H9 (cell line): ENCODE measurements around the gene PARP9. TPM values are rescaled to one million over a fixed set of nuclear protein-coding genes. Genes with fewer than 3 reads are reported as not detected.
"Not testable (repeated sequence)": the region's sequence is repeated elsewhere in the genome, so short reads cannot be mapped to it uniquely, and the experiment has no call there.

ENCODE experiments used
- DNase-seq: peaks from one replicate; pipeline ENCODE4 v3.0.0-alpha.2; 2017
- H2AFZ ChIP-seq: one replicate; pipeline ENCODE4 v1.6.1; 2013; ENCODE audit warnings: mild to moderate bottlenecking, low read length, control low read depth, moderate library complexity
- H2AK5ac ChIP-seq: 2 replicates; pipeline ENCODE4 v1.6.1; 2013; ENCODE audit warnings: low read length, control low read depth, mixed read lengths; ENCODE audit not compliant: insufficient read length
- H2BK120ac ChIP-seq: one replicate; pipeline ENCODE4 v1.6.1; 2013; ENCODE audit warnings: low read depth, mild to moderate bottlenecking, low read length, control low read depth, inconsistent platforms; ENCODE audit not compliant: poor library complexity, severe bottlenecking
- H2BK12ac ChIP-seq: 2 replicates; pipeline ENCODE4 v1.6.1; 2013; ENCODE audit warnings: low read length, control low read depth, mixed read lengths, low read depth; ENCODE audit not compliant: insufficient read length
- H2BK15ac ChIP-seq: 2 replicates; pipeline ENCODE4 v1.6.1; 2013; ENCODE audit warnings: low read depth, low read length, control low read depth
- H2BK20ac ChIP-seq: one replicate; pipeline ENCODE4 v1.6.1; 2013; ENCODE audit warnings: low read depth, mild to moderate bottlenecking, low read length, control low read depth, inconsistent platforms; ENCODE audit not compliant: poor library complexity, severe bottlenecking
- H2BK5ac ChIP-seq: 2 replicates; pipeline ENCODE4 v1.6.1; 2013; ENCODE audit warnings: low read length, control low read depth, mixed read lengths; ENCODE audit not compliant: insufficient read length
- H3K14ac ChIP-seq: 2 replicates; pipeline ENCODE4 v1.6.1; 2013; ENCODE audit warnings: low read length, control low read depth; ENCODE audit not compliant: insufficient read depth
- H3K18ac ChIP-seq: 2 replicates; pipeline ENCODE4 v1.6.1; 2013; ENCODE audit warnings: low read depth, mild to moderate bottlenecking, mixed read lengths, low read length, control low read depth; ENCODE audit not compliant: insufficient read length
- H3K23ac ChIP-seq: 2 replicates; pipeline ENCODE4 v1.6.1; 2013; ENCODE audit warnings: low read length, control low read depth, mixed read lengths, low read depth; ENCODE audit not compliant: insufficient read length
- H3K23me2 ChIP-seq: 2 replicates; pipeline ENCODE4 v1.6.1; 2013; ENCODE audit warnings: low read depth, mild to moderate bottlenecking, mixed read lengths, low read length, control low read depth; ENCODE audit not compliant: insufficient read length, poor library complexity, severe bottlenecking
- H3K27ac ChIP-seq: 2 replicates; pipeline ENCODE4 v1.5.1; 2013; ENCODE audit warnings: low read length, control low read depth, mixed read lengths, low read depth; ENCODE audit not compliant: insufficient read length
- H3K27me3 ChIP-seq: 2 replicates; pipeline ENCODE4 v1.6.1; 2013; ENCODE audit warnings: low read length, control low read depth, inconsistent platforms; ENCODE audit not compliant: insufficient read depth
- H3K4ac ChIP-seq: 2 replicates; pipeline ENCODE4 v1.6.1; 2013; ENCODE audit warnings: low read depth, mild to moderate bottlenecking, control low read depth, inconsistent platforms, low read length, moderate library complexity
- H3K4me1 ChIP-seq: 2 replicates; pipeline ENCODE4 v1.6.1; 2013; ENCODE audit warnings: low read length, control low read depth, inconsistent platforms; ENCODE audit not compliant: insufficient read depth
- H3K4me2 ChIP-seq: 2 replicates; pipeline ENCODE4 v1.6.1; 2013; ENCODE audit warnings: low read length, control low read depth, mixed read lengths; ENCODE audit not compliant: insufficient read length, insufficient read depth
- H3K56ac ChIP-seq: 2 replicates; pipeline ENCODE4 v1.6.1; 2013; ENCODE audit warnings: low read depth, mild to moderate bottlenecking, mixed read lengths, low read length, control low read depth; ENCODE audit not compliant: insufficient read length
- H3K79me1 ChIP-seq: 2 replicates; pipeline ENCODE4 v1.6.1; 2013; ENCODE audit warnings: low read depth, mild to moderate bottlenecking, moderate library complexity, low read length, control low read depth, inconsistent platforms; ENCODE audit not compliant: insufficient read depth, poor library complexity, severe bottlenecking
- H3K79me2 ChIP-seq: 2 replicates; pipeline ENCODE4 v1.6.1; 2013; ENCODE audit warnings: low read length, control low read depth, inconsistent platforms; ENCODE audit not compliant: insufficient read depth
- H3K9ac ChIP-seq: 2 replicates; pipeline ENCODE4 v1.6.1; 2013; ENCODE audit warnings: low read length, control low read depth, mixed read lengths; ENCODE audit not compliant: insufficient read length; ENCODE audit errors: extremely low read depth
- H3K9me3 ChIP-seq: one replicate; pipeline ENCODE4 v1.6.1; 2013; ENCODE audit warnings: low read depth, low read length, inconsistent platforms; ENCODE audit not compliant: control insufficient read depth
- H3T11ph ChIP-seq: one replicate; pipeline ENCODE4 v1.6.1; 2013; ENCODE audit warnings: mild to moderate bottlenecking, low read length, control low read depth, inconsistent platforms
- H4K20me1 ChIP-seq: one replicate; pipeline ENCODE4 v1.6.1; 2013; ENCODE audit not compliant: control insufficient read depth, insufficient read length, insufficient read depth
- H4K5ac ChIP-seq: 2 replicates; pipeline ENCODE4 v1.6.1; 2013; ENCODE audit warnings: low read depth, mild to moderate bottlenecking, mixed read lengths, low read length, control low read depth; ENCODE audit not compliant: insufficient read length
- H4K8ac ChIP-seq: replicated peaks from 2 replicates; pipeline ENCODE4 v1.6.1; 2013; ENCODE audit warnings: low read length, control low read depth, mixed read lengths, low read depth; ENCODE audit not compliant: insufficient read length
- H4K91ac ChIP-seq: 2 replicates; pipeline ENCODE4 v1.6.1; 2013; ENCODE audit warnings: low read depth, mild to moderate bottlenecking, moderate library complexity, mixed read lengths, low read length, control low read depth; ENCODE audit not compliant: insufficient read length
- H3K27ac Mint-ChIP-seq, 3 experiments: 2 replicates in 2 of 3; 3 replicates in 1 of 3; pipeline ENCODE4 v1.8.0; 2020 to 2021; ENCODE audit warnings: mixed read lengths in 3 of 3, mild to moderate bottlenecking in 1 of 3, moderate library complexity in 1 of 3
- H3K27me3 Mint-ChIP-seq: 2 replicates; pipeline ENCODE4 v1.8.0; 2021; ENCODE audit warnings: low read depth, mild to moderate bottlenecking, moderate library complexity, mixed read lengths
- H3K36me3 Mint-ChIP-seq, 3 experiments: 2 replicates in 2 of 3; 3 replicates in 1 of 3; pipeline ENCODE4 v1.8.0; 2020 to 2021; ENCODE audit warnings: low read depth in 3 of 3, mixed read lengths in 3 of 3; ENCODE audit not compliant: insufficient read depth in 1 of 3
- H3K4me1 Mint-ChIP-seq, 2 experiments: 2 replicates each; pipeline ENCODE4 v1.8.0; 2020; ENCODE audit warnings: mixed read lengths in 2 of 2
- H3K4me3 Mint-ChIP-seq, 2 experiments: 2 replicates in 1 of 2; 3 replicates in 1 of 2; pipeline ENCODE4 v1.8.0; 2020 to 2021; ENCODE audit warnings: mild to moderate bottlenecking in 2 of 2, mixed read lengths in 2 of 2, moderate library complexity in 1 of 2
- H3K9me3 Mint-ChIP-seq, 2 experiments: 2 replicates in 1 of 2; 3 replicates in 1 of 2; pipeline ENCODE4 v1.8.0; 2020; ENCODE audit warnings: mild to moderate bottlenecking in 2 of 2, mixed read lengths in 2 of 2, moderate library complexity in 1 of 2
- CTCF ChIP-seq: fragments of 200-600 bp; sonication (generic); conservative IDR thresholded peaks from 3 replicates; pipeline ENCODE4 v1.8.0; 2021; ENCODE audit warnings: antibody characterized with exemption, mild to moderate bottlenecking
- WGBS: extraction: QIAGEN DNeasy Blood & Tissue Kit; methylation state at CpG from one replicate; pipeline ENCODE4 v1.1.7; 2013; ENCODE audit warnings: missing lambda C conversion rate, low lambda C conversion rate, mixed read lengths; ENCODE audit not compliant: insufficient read length; ENCODE audit errors: extremely low coverage; 5-methylcytosine and 5-hydroxymethylcytosine counted together
- total RNA-seq: library from RNA; stranded (reverse); gene quantifications from 2 replicates; pipeline ENCODE4 v1.2.1, GENCODE V29; 2021

Gene PARP9
- total RNA-seq, 1 experiment from 2014 or later, result 3.4 TPM

GRCh38 chr3:122568755-122569154, 4.7 kb upstream of the PARP9 start:
- Histone ChIP-seq H3K23me2 (no peaks in the 10 kb centered on the region), H2BK12ac (no peak overlapping the region), H2BK5ac (no peak overlapping the region), H3K9ac (no peak overlapping the region), H4K5ac (no peak overlapping the region), H4K8ac (no peak overlapping the region), H3K27me3 (no peaks in the 10 kb centered on the region), H3K4ac (no peak overlapping the region), H3K4me2 (no peak overlapping the region), H3T11ph (no peak overlapping the region), H3K23ac (no peak overlapping the region), H2AFZ (no peak overlapping the region), H3K4me1 (no peaks in the 10 kb centered on the region; the same call in 1 of the 2 replicates), H3K14ac (no peak overlapping the region), H3K9me3 (no peaks in the 10 kb centered on the region), H2BK15ac (no peak overlapping the region), H4K91ac (no peak overlapping the region), H3K18ac (no peak overlapping the region), H3K79me1 (no peaks in the 10 kb centered on the region), H4K20me1 (no peaks in the 10 kb centered on the region), H2BK120ac (no peak overlapping the region), H2AK5ac (no peak overlapping the region), H2BK20ac (no peak overlapping the region), H3K27ac (no peak overlapping the region), H3K56ac (no peak overlapping the region), H3K79me2 (no peaks in the 10 kb centered on the region)
- peaks cover 20 to 21% of the 10 kb centered on the region in 2 experiments for H3K4me1 Mint-ChIP-seq
- no peak overlapping the region for H3K27ac Mint-ChIP-seq
- peaks cover 0 to 5% (median 0%) of the 10 kb centered on the region in 3 experiments; a peak in 2 of 7 replicates for H3K36me3 Mint-ChIP-seq
- no peak for TF ChIP-seq CTCF
- no peak overlapping the region for H3K4me3 Mint-ChIP-seq
- no CpG with 5 or more reads among the region's 3 CpGs for WGBS
- no peaks in the 10 kb centered on the region for H3K9me3 Mint-ChIP-seq
- no peaks in the 10 kb centered on the region; the same call in 1 of the 2 replicates for H3K27me3 Mint-ChIP-seq
- no peak for DNase-seq

- not testable (repeated sequence) for H4K8ac ChIP-seq, H3K9me3 ChIP-seq, H3K56ac ChIP-seq, H3K4me1 ChIP-seq, H3K14ac ChIP-seq, H4K5ac ChIP-seq, H3K4ac ChIP-seq, H3K23me2 ChIP-seq, H3K79me1 ChIP-seq, H2BK15ac ChIP-seq, H3K18ac ChIP-seq, H3K79me2 ChIP-seq, H2BK120ac ChIP-seq, H2BK5ac ChIP-seq, H3K9me3 Mint-ChIP-seq, H4K20me1 ChIP-seq, H3K23ac ChIP-seq, H3K27ac ChIP-seq, H3K27me3 Mint-ChIP-seq, H2AFZ ChIP-seq, H2AK5ac ChIP-seq, H2BK20ac ChIP-seq, H2BK12ac ChIP-seq, H3T11ph ChIP-seq, H4K91ac ChIP-seq, DNase-seq, H3K27ac Mint-ChIP-seq, H3K4me2 ChIP-seq, H3K4me3 Mint-ChIP-seq, H3K36me3 Mint-ChIP-seq, H3K9ac ChIP-seq, H3K27me3 ChIP-seq
- WGBS, result no CpG with 5 or more reads among the region's 7 CpGs
- peaks cover 18 to 20% of the 10 kb centered on the region in 2 experiments for H3K4me1 Mint-ChIP-seq
These were observed 4.0 kb upstream of the PARP9 start for GRCh38 chr3:122568131-122568530.
